HG02798 (cell line): Measurements from ENCODE around the gene NOC4L.
"Not testable (repeated sequence)": the region's sequence is repeated elsewhere in the genome, so short reads cannot be mapped to it uniquely, and the experiment has no call there.

ENCODE experiments used
- ATAC-seq: cut with Tn5 transposase; IDR thresholded peaks from one replicate; pipeline ENCODE4 v1.9.1; 2021; ENCODE audit warnings: mild to moderate bottlenecking; ENCODE audit not compliant: unreplicated experiment, poor library complexity

Gene NOC4L

GRCh38 chr12:132191715-132192553, 47.7 kb downstream of the NOC4L start:
- ATAC-seq, result no peak

- no peak for ATAC-seq
Observed at GRCh38 chr12:132194056-132194455, 49.8 kb downstream of the NOC4L start.

GRCh38 chr12:132194556-132194955, 50.3 kb downstream of the NOC4L start:
- no peak for ATAC-seq

GRCh38 chr12:132195242-132195641, 51.0 kb downstream of the NOC4L start:
- not testable (repeated sequence) for ATAC-seq

GRCh38 chr12:132196038-132196872, 52.0 kb downstream of the NOC4L start:
- no peak for ATAC-seq

- no peak for ATAC-seq
Observed at GRCh38 chr12:132196873-132197390, 52.7 kb downstream of the NOC4L start.

- ATAC-seq, result no peak
Observed at GRCh38 chr12:132197581-132198354, 53.5 kb downstream of the NOC4L start.

- ATAC-seq, result no peak
Observed at GRCh38 chr12:132199101-132199500, 54.8 kb downstream of the NOC4L start.

- ATAC-seq, result no peak
Observed at GRCh38 chr12:132199526-132200319, 55.5 kb downstream of the NOC4L start.

- no peak for ATAC-seq
Observed at GRCh38 chr12:132200800-132201199, 56.5 kb downstream of the NOC4L start.

GRCh38 chr12:132201391-132202120, 57.3 kb downstream of the NOC4L start:
- ATAC-seq, result no peak
